ENCODE results near the gene PITRM1. TPM values are rescaled to one million over a fixed set of nuclear protein-coding genes. Genes with fewer than 3 reads are reported as not detected.

PITRM1 gene
- total and polyA plus RNA-seq, 8 donors = 68.1 to 85.6 (median 71.8) TPM

- ATAC-seq = no peak
- intact Hi-C loops (cut with DNase I) = no loop called here
- Histone ChIP-seq H3K27me3 (peaks cover 0 to 20% of the 10 kb centered on the region in 2 donors), H3K4me1 (no peaks in the 10 kb centered on the region), H3K4me3 (no peak overlapping the region), H3K27ac (no peak overlapping the region), H3K9me3 (no peaks in the 10 kb centered on the region), H3K36me3 (no peaks in the 10 kb centered on the region)
- TF ChIP-seq CTCF (IDR thresholded peaks at IDR 0.05) = no peak
- no peak for DNase-seq
Measured at GRCh38 chr10:3203016-3203811, 30.6 kb upstream of the PITRM1 start.

- no peak overlapping the region for H3K27ac ChIP-seq
- H3K9me3 ChIP-seq = no peaks in the 10 kb centered on the region
- no peak for DNase-seq
- no peak for ATAC-seq
- peaks cover 0 to 35% of the 10 kb centered on the region in 2 donors for H3K27me3 ChIP-seq
- peaks cover 0 to 14% of the 10 kb centered on the region in 2 donors for H3K4me1 ChIP-seq
- no peak for TF ChIP-seq CTCF (IDR thresholded peaks at IDR 0.05)
- no peaks in the 10 kb centered on the region for H3K36me3 ChIP-seq
- intact Hi-C loops (cut with DNase I) = no loop called here
- H3K4me3 ChIP-seq = no peak overlapping the region
Measured at GRCh38 chr10:3201796-3202195, 29.2 kb upstream of the PITRM1 start.

- no peaks in the 10 kb centered on the region for H3K36me3 ChIP-seq
- ATAC-seq (no peak), DNase-seq (no peak)
- H3K9me3 ChIP-seq = no peaks in the 10 kb centered on the region
- H3K27me3 ChIP-seq = peaks cover 0 to 37% of the 10 kb centered on the region in 2 donors
- TF ChIP-seq CTCF (IDR thresholded peaks at IDR 0.05) = no peak
- intact Hi-C loops (cut with DNase I) = loop anchor here in 1 of 2 donors (10.0 kb wide), 1 partner anchor 1575 kb away; no protein-coding TSS in a partner anchor
- no peak overlapping the region for H3K4me3 ChIP-seq
- no peak overlapping the region for H3K27ac ChIP-seq
- H3K4me1 ChIP-seq = peaks cover 0 to 14% of the 10 kb centered on the region in 2 donors
Measured at GRCh38 chr10:3199488-3199887, 26.9 kb upstream of the PITRM1 start.

DNA sequence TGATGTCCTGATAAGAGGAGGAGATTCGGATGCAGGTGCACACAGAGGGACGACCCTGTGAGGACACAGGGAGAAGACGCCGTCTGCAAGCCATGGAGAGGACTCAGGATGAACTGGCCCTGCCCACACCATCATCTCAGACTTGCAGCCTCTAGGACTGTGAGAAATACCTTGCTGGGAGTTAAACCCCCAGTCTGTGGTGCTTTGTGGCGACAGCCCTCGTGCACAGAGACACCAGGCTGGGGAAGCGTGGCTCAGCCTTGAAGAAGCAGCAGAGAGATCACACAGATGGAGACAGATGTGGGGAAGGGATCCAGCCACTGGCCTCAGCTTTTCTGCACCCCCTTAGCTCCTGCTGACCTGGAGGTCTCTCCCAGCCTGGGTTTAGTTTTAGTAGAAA lies 26.3 kb upstream of the PITRM1 start:
- Histone ChIP-seq H3K9me3 (no peaks in the 10 kb centered on the region), H3K4me3 (no peak overlapping the region), H3K27me3 (peaks cover 0 to 37% of the 10 kb centered on the region in 2 donors), H3K27ac (no peak overlapping the region), H3K4me1 (peaks cover 0 to 14% of the 10 kb centered on the region in 2 donors), H3K36me3 (no peaks in the 10 kb centered on the region)
- TF ChIP-seq CTCF (IDR thresholded peaks at IDR 0.05) = no peak
- ATAC-seq (no peak), DNase-seq (no peak)
- intact Hi-C loops (cut with DNase I) = loop anchor here in 1 of 2 donors (10.0 kb wide), 1 partner anchor 1576 kb away; no protein-coding TSS in a partner anchor

DNA sequence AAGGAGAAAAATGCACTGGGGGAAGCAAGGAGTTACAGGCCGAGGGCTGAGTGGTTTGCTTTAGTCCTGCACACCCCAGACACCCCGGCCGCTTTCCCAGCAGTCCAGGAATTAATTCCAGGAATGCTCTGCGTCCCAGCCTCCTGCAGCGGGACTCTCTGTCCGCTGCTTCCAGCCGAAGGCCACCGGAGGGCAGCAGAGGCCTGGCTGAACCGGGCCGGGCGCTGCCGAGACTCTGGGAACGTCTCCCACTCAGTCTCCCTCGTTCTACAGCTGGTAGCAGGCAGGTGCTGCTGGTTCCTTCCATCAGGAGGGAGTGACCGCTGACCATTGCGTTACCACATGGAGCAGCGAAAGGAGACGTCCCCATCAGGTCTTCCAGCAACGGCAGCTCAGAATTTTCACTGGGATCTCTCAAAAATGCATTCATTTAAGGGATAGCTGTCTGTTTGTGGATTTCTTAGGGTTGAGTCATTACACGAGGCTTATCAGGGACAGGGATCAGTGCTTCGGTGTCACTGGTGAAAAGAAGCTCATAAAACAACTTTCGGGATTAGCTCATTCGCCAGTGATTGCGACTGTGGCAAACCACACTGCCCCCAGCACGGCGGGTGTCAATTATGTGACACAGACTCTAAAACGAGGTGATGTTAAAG lies 24.9 kb upstream of the PITRM1 start:
- Histone ChIP-seq H3K36me3 (no peaks in the 10 kb centered on the region), H3K4me3 (no peak overlapping the region), H3K27ac (no peak overlapping the region), H3K27me3 (peaks cover 0 to 37% of the 10 kb centered on the region in 2 donors), H3K4me1 (peaks cover 0 to 18% of the 10 kb centered on the region in 2 donors), H3K9me3 (no peaks in the 10 kb centered on the region)
- DNase-seq (peak; percentile 70 to 93 (median 77)), ATAC-seq (peak; percentile 97)
- TF ChIP-seq CTCF (IDR thresholded peaks at IDR 0.05) = peak; percentile 82 to 89
- intact Hi-C loops (cut with DNase I) = loop anchor here in 1 of 2 donors (10.0 kb wide), 1 partner anchor 1577 kb away; no protein-coding TSS in a partner anchor

Data from left lung (tissue), 10 donors.